Activated CD4-positive, alpha-beta memory T cell treated with anti-CD3 and anti-CD28 coated beads for 36 hours (primary cell): ENCODE data around the gene NPC1. TPM values are rescaled to one million over a fixed set of nuclear protein-coding genes. Genes with fewer than 3 reads are reported as not detected.
"Not testable (repeated sequence)": the region's sequence is repeated elsewhere in the genome, so short reads cannot be mapped to it uniquely, and the experiment has no call there.

ENCODE experiments used
- CTCF ChIA-PET: fragments of 350-600 bp; sonication (Branson Sonifier 250); formaldehyde crosslinking; loops from one replicate; lab custom pipeline; 2021; ENCODE audit warnings: antibody characterized with exemption, inconsistent platforms; lab: Charles Lee
- POLR2A ChIA-PET: fragments of 350-600 bp; sonication (Branson Sonifier 250); formaldehyde crosslinking; loops from one replicate; lab custom pipeline; 2021; ENCODE audit warnings: antibody characterized with exemption; lab: Charles Lee
- DNase-seq: peaks from one replicate; pipeline ENCODE4 v3.0.0-alpha.2; 2020
- H3K27ac Mint-ChIP-seq: one replicate; pipeline ENCODE4 v1.8.0; 2021; ENCODE audit warnings: mixed read lengths
- H3K27me3 Mint-ChIP-seq: one replicate; pipeline ENCODE4 v1.8.0; 2021; ENCODE audit warnings: mixed read lengths
- H3K36me3 Mint-ChIP-seq: one replicate; pipeline ENCODE4 v1.8.0; 2021; ENCODE audit warnings: mixed read lengths
- H3K4me1 Mint-ChIP-seq: one replicate; pipeline ENCODE4 v1.8.0; 2021; ENCODE audit warnings: low read depth, mixed read lengths
- H3K4me3 Mint-ChIP-seq: one replicate; pipeline ENCODE4 v1.8.0; 2021; ENCODE audit warnings: mild to moderate bottlenecking, mixed read lengths
- H3K9me3 Mint-ChIP-seq: one replicate; pipeline ENCODE4 v1.8.0; 2021; ENCODE audit warnings: mixed read lengths
- intact Hi-C: fragments of 100-400 bp; cut with micrococcal nuclease; formaldehyde crosslinking; loops from one replicate; pipeline ENCODE4 v1.15.1; 2023
- total RNA-seq, 2 experiments: library from RNA; stranded (reverse); gene quantifications; one replicate each; pipeline ENCODE4 v1.2.3, GENCODE V29; 2021

Gene NPC1
- total RNA-seq, 2 experiments from 2014 or later = 39.3 to 39.9 TPM

DNA sequence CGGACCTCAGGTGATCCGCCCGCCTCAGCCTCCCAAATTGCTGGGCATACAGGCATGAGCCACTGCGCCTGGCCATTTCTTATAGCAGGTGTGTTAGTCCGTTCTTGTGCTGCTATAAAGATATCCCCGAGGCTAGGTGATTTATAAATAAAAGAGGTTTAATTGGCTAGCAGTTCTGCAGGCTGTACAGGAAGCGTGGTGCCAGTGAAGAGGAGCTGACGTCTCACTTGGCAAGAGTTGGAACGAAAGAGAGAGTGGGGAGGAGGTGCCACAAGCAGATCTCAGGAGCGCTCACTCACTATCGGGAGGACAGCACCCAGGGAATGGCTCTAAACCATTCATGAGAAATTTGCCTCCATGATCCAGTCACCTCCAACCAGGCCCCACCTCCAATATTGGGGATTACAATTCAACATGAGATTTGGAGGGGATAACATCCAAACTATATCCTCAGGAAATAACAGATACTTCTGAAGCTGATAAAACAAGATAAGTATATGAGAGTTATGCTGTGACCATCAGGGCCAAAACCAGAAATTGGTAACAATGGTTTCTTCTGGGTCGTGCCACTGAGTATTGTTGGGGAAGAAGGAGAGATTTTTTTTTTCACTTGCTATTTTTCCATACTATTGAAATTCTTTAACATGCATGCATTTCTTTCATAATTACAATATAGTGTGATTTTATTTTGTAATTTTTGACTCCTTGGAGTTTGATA is 90.4 kb downstream of the NPC1 start:
- Mint-ChIP-seq H3K9me3 (no peaks in the 10 kb centered on the region), H3K27ac (no peak overlapping the region), H3K36me3 (no peaks in the 10 kb centered on the region), H3K4me3 (no peak overlapping the region), H3K4me1 (peaks cover 2% of the 10 kb centered on the region), H3K27me3 (no peaks in the 10 kb centered on the region)
- intact Hi-C loops = no loop called here
- POLR2A ChIA-PET = no interaction called here
- CTCF ChIA-PET = interaction anchor here (0.6 to 2.2 kb wide), 4 partner anchors 8 to 364 kb away, joined by 3 to 11 read pairs (median 4); no protein-coding TSS in a partner anchor
- no peak for DNase-seq

DNA sequence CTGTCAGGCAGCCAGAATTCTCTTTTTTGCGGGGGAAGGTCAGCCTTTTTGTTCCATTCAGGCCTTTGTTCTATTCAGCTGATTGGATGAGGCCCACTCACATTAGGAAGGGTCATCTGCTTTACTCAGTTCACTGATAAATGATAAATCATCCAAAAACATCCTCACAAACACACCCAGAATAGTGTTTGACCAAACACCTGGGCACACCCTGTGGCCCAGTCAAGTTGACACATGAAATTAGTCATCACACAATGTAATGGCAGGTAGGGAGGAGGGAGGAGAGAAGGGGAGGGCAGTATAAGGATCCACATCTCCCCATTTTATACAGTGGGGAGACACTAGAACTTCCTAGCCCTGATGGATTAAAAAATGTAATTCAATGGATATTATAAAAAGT is 91.3 kb downstream of the NPC1 start:
- Mint-ChIP-seq H3K9me3 (no peaks in the 10 kb centered on the region), H3K27me3 (no peaks in the 10 kb centered on the region), H3K4me1 (peaks cover 2% of the 10 kb centered on the region), H3K27ac (no peak overlapping the region), H3K4me3 (no peak overlapping the region), H3K36me3 (no peaks in the 10 kb centered on the region)
- CTCF ChIA-PET = no interaction called here
- no peak for DNase-seq
- POLR2A ChIA-PET = no interaction called here
- intact Hi-C loops = no loop called here

DNA sequence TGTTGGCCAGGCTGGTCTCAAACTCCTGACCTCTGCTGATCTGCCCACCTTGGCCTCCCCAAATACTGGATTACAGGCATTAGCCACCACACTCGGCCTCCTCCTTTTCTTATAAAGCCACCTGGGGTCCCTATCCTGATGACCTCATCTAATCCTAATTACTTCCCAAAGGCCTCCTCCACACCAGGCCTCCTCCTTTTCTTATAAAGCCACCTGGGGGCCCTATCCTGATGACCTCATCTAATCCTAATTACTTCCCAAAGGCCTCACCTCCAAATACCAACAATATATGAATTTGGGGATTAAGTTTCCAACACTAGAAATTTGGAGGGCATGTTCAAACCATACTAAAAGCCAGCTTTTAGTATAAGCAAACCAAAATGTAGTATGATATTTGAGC is 92.7 kb downstream of the NPC1 start:
- Mint-ChIP-seq H3K4me3 (no peak overlapping the region), H3K9me3 (no peaks in the 10 kb centered on the region), H3K4me1 (peaks cover under 1% of the 10 kb centered on the region), H3K27me3 (no peaks in the 10 kb centered on the region), H3K27ac (no peak overlapping the region), H3K36me3 (no peaks in the 10 kb centered on the region)
- DNase-seq = no peak
- intact Hi-C loops = no loop called here
- CTCF ChIA-PET = no interaction called here
- POLR2A ChIA-PET = no interaction called here

DNA sequence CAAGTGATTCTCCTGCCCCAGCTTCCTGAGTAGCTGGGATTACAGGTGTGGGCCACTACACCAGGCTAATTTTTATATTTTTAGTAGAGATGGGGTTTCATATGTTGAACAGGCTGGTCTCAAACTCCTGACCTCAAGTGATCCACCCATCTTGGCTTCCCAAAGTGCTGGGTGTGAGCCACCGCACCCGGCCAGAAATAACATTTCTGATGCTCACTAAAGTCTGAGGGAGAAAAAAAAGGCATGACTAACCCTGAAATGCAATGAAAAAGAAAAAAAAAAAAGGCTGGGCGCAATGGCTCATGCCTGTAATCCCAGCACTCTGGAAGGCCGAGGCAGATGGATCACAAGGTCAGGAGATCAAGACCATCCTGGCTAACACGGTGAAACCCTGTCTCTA is 96.7 kb downstream of the NPC1 start:
- H3K9me3 Mint-ChIP-seq, DNase-seq, intact Hi-C loops, POLR2A ChIA-PET, H3K4me3 Mint-ChIP-seq, H3K27me3 Mint-ChIP-seq, CTCF ChIA-PET, H3K27ac Mint-ChIP-seq, H3K36me3 Mint-ChIP-seq: not testable (repeated sequence)
- peaks cover 12% of the 10 kb centered on the region for H3K4me1 Mint-ChIP-seq

DNA sequence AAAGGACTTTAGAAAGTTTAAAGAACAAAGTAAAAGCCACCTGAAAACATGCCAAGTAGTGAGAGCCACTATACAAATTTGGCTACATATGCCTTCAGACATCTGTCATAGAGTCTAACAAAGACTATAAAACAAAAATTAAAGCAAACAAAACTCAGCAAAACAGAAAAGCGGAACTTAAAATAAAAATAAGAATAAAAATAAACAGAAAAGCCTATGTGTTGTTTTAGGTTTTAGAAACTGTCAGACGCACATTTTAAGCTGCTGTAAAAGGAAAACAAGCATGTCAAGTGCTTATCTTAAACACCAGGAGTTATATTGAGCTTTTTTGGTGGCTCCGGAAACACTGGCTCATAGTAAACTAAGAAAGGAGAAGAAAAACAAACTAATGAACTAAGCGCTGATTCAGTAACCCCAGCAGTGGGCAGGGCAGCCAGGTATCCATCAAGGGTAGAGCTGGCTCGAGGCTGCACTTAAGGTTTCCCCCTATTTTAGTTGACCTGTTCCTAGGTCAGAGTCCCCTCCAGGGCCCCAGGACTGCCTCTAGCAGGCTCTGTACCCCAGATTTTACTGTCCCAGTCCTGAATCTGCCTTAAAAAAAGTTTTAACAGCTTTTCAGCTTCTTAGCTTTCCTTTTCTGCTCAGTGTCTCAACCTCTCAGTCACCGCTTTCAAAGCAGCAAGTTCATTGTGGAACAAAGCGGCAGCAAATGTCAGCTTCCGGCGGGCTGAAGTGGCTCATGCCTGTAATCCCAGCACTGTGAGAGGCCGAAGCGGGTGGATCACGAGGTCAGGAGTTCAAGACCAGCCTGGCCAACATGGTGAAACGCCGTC is 98.4 kb downstream of the NPC1 start:
- intact Hi-C loops = loop anchor here (1.0 kb wide), 1 partner anchor 14 kb away; no protein-coding TSS in a partner anchor
- H3K27ac Mint-ChIP-seq = peak overlapping the region; percentile 76
- H3K4me1 Mint-ChIP-seq = peaks cover 12% of the 10 kb centered on the region
- CTCF ChIA-PET = interaction anchor here (1.0 to 2.1 kb wide), 4 partner anchors 9 to 28 kb away, joined by 5 to 35 read pairs (median 11); partner anchors contain the start of gene RMC1
- peak; percentile 71 for DNase-seq
- POLR2A ChIA-PET = interaction anchor here (1.3 kb wide), 1 partner anchor 35 kb away, joined by 4 read pairs; the partner anchor contains the start of gene RIOK3
- H3K27me3 Mint-ChIP-seq = no peaks in the 10 kb centered on the region
- peak overlapping the region; percentile 58 for H3K4me3 Mint-ChIP-seq
- H3K9me3 Mint-ChIP-seq = no peaks in the 10 kb centered on the region
- H3K36me3 Mint-ChIP-seq = peaks cover 5% of the 10 kb centered on the region

DNA sequence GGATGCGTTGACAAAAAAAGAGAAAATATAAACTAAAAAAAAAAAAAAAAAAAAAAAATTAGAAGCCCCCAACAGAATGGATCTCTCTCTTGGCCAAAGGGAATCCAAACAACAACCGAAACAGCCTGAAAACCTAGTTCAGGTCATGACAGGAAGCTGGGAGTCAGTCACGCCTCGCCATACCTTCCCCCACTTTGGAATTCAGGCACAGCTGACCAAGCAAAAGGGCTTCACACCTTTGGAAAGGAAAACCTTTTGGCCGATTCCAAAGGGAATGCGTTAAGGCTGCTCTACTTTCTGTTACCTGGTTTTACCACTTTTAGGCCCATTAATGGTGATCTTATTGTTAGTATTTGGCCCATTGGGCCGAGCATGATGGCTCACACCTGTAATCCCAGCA is 100.9 kb downstream of the NPC1 start:
- POLR2A ChIA-PET = no interaction called here
- no peak overlapping the region for H3K27ac Mint-ChIP-seq
- no peak overlapping the region for H3K4me3 Mint-ChIP-seq
- H3K9me3 Mint-ChIP-seq = no peaks in the 10 kb centered on the region
- CTCF ChIA-PET = interaction anchor here (1.2 kb wide), 2 partner anchors 13 to 31 kb away, joined by 3 read pairs; no protein-coding TSS in a partner anchor
- intact Hi-C loops = no loop called here
- peaks cover 12% of the 10 kb centered on the region for H3K4me1 Mint-ChIP-seq
- no peak for DNase-seq
- peaks cover 11% of the 10 kb centered on the region for H3K36me3 Mint-ChIP-seq
- no peaks in the 10 kb centered on the region for H3K27me3 Mint-ChIP-seq

DNA sequence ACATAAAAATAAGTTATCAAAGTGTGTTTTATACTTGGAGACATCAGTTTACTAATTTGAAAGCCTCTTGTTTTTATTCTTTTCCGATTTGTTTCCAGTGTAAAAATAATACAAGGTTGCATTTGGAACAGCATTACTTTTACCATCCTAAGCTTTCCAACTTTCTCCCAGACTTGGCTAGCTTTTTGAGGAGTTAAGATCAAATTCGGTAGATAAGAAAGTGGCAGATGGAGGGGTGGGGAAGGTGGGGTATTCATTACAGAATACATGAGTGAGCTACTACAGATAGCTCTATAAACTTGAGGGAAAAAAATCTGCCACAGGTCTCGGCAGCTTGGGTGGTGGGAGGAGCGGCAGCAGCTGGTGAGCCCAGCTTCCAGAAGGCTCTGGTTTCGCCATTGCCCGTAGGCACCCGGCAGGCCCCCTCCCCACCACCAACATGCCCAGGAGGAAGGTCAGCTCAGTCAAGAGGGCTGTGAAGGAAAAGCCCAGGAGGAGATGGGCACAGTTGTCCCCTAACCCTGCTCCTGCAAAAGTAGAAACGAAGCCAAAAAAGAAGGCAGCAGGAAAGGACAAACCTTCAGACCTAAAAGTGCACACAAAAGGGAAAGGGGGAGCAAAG is 101.6 kb downstream of the NPC1 start:
- peaks cover 17% of the 10 kb centered on the region for H3K36me3 Mint-ChIP-seq
- H3K9me3 Mint-ChIP-seq = no peaks in the 10 kb centered on the region
- DNase-seq = no peak
- H3K4me3 Mint-ChIP-seq = no peak overlapping the region
- ChIA-PET POLR2A (interaction anchor here (0.5 kb wide), 1 partner anchor 58 kb away, joined by 3 read pairs; no protein-coding TSS in a partner anchor), CTCF (interaction anchor here (1.2 kb wide), 2 partner anchors 14 to 32 kb away, joined by 3 read pairs; no protein-coding TSS in a partner anchor)
- no peak overlapping the region for H3K27ac Mint-ChIP-seq
- H3K4me1 Mint-ChIP-seq = peaks cover 12% of the 10 kb centered on the region
- no peaks in the 10 kb centered on the region for H3K27me3 Mint-ChIP-seq
- intact Hi-C loops = no loop called here

Other genes starting within 250 kb of the NPC1 start
- gene RIOK3, start 133.2 kb downstream of the NPC1 start, total RNA-seq = 10 to 100 TPM; 51.0 to 55.8 TPM
- gene RMC1, start 83.0 kb downstream of the NPC1 start, total RNA-seq = 10 to 100 TPM; 47.6 to 48.6 TPM
- gene ANKRD29, start 76.4 kb upstream of the NPC1 start, total RNA-seq = not detected
- gene LAMA3, start 102.9 kb upstream of the NPC1 start, total RNA-seq = under 1 TPM in 1 of 2 experiments, not detected in 1; 0.07 TPM